Skeletal muscle cell (primary cell): ENCODE data around the gene PPARGC1A.

Experiments used
- DNase-seq: peaks from one replicate; pipeline ENCODE4 v3.0.0-alpha.2; 2010; ENCODE audit warnings: low read depth
- H3K4me3 ChIP-seq: 2 replicates; pipeline ENCODE4 v1.5.1; 2011; ENCODE audit warnings: low read depth, mild to moderate bottlenecking, control low read depth, low read length, moderate library complexity

The PPARGC1A gene

DNA sequence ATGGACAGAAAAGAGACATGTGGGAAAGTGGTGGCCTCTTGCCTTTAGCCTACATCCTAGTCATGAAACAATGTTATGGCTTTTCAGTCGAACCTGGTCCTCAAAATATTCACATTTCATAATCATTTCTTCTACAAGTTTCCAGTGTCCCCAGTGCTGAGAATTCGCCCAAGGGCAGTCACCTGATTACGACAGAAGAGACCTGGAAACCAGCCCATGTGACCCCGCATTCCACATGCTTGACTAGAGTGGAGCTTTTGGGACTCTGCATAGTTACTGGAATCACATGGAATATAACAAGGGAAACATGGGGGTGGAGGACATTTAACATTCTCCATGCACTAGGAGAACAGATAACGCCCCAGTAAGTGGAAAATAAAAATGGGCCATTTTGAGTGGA lies 100.1 kb downstream of the PPARGC1A start:
- no peak overlapping the region for H3K4me3 ChIP-seq
- DNase-seq, result peak; percentile 51

GRCh38 chr4:23788460-23788859 lies 101.4 kb downstream of the PPARGC1A start:
- no peak overlapping the region for H3K4me3 ChIP-seq
- no peak for DNase-seq

GRCh38 chr4:23788027-23788426 lies 101.8 kb downstream of the PPARGC1A start:
- no peak overlapping the region for H3K4me3 ChIP-seq
- no peak for DNase-seq

- H3K4me3 ChIP-seq, result no peak overlapping the region
- peak; percentile 14 for DNase-seq
These were observed 106.9 kb downstream of the PPARGC1A start for GRCh38 chr4:23782778-23783437.

- no peak for DNase-seq
- H3K4me3 ChIP-seq, result no peak overlapping the region
These were observed 110.0 kb downstream of the PPARGC1A start for GRCh38 chr4:23779839-23780238.

DNA sequence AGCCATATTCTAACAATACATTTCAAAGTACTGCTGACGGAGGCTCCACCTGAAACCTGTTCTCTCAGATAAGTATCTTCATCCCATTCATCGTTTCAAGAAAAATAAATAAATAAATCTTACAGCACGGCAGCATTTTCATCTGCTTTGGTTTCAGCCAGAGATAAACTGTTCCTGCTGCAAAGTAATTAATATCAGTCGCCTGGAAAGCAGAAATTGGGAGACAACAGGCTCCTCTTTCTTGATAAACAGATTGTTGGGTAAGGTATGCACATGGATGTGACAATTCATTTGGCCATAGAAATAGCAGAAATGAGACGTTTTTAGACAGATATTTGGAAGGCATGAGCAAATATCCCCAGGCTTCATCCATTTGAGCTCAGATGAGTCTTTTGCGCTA lies 110.4 kb downstream of the PPARGC1A start:
- no peak for DNase-seq
- H3K4me3 ChIP-seq, result no peak overlapping the region

- H3K4me3 ChIP-seq, result no peak overlapping the region
- DNase-seq, result no peak
These were observed 114.2 kb downstream of the PPARGC1A start for GRCh38 chr4:23775694-23776093.

DNA sequence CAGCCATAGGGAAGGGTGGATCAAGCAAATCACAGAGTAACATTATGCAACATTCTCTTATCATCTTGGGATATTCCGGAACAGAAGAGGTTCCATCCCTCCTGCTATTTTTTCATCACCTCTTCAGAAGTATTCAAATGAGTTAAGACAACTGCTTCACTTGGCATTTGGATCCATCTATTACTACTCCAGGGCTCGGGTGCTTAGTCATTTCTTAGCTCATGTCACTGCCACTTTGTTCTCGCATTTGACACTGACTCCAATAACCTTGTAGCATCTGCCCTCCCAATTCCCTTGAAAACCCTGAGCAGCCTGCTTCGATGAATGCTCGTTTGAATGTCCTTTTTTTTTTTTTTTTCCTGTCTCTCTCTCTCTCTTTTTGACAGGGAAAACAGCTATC lies 114.9 kb downstream of the PPARGC1A start:
- H3K4me3 ChIP-seq, result no peak overlapping the region
- DNase-seq, result no peak

GRCh38 chr4:23773884-23774636 lies 115.8 kb downstream of the PPARGC1A start:
- DNase-seq, result no peak
- no peak overlapping the region for H3K4me3 ChIP-seq

DNA sequence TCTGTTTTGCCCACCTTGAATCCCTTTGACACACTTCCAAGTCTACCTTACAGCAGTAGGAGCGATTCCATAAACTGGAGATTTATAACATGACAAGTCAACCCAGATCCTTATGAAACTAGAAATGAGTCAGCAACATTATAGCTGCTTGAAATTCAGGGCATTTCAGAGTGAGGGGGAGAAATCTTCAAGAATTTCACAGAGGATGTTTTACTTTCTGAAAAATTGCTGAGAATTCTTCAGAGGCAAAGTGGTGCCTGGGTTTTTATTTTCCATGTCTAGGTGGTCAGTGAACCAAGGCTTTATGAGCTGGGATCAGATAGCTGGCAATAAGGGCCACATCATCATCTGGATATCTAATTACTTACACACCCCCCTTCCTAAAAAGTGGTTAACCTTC lies 119.8 kb downstream of the PPARGC1A start:
- H3K4me3 ChIP-seq, result no peak overlapping the region
- no peak for DNase-seq

DNA sequence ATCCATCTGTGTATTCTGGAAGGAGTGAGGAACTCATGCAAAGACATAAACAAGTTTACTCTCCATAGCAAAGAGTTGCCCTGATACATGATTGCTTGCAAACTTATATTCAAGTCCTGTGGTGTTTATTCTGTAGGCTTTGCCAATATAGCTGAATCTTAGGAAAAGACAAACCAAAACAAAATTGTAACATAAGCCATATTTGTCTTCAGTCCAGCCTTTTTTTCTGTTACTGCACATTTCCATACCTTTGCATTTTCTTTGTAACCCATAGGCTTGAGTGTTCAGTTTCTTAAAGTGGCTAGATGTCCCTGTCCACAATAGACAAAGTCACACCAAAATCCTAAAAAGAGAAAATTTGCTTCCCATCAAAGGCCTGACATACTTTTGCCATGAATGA lies 120.4 kb downstream of the PPARGC1A start:
- no peak overlapping the region for H3K4me3 ChIP-seq

GRCh38 chr4:23768541-23768940 lies 121.3 kb downstream of the PPARGC1A start:
- DNase-seq, result no peak
- H3K4me3 ChIP-seq, result no peak overlapping the region

More for the DNA sequence above, 120.4 kb downstream of the PPARGC1A start:
- DNase-seq, result no peak

- H3K4me3 ChIP-seq, result no peak overlapping the region
- DNase-seq, result no peak
These were observed 123.5 kb downstream of the PPARGC1A start for GRCh38 chr4:23766344-23766743.

GRCh38 chr4:23763559-23763958 lies 126.3 kb downstream of the PPARGC1A start:
- DNase-seq, result no peak
- no peak overlapping the region for H3K4me3 ChIP-seq

DNA sequence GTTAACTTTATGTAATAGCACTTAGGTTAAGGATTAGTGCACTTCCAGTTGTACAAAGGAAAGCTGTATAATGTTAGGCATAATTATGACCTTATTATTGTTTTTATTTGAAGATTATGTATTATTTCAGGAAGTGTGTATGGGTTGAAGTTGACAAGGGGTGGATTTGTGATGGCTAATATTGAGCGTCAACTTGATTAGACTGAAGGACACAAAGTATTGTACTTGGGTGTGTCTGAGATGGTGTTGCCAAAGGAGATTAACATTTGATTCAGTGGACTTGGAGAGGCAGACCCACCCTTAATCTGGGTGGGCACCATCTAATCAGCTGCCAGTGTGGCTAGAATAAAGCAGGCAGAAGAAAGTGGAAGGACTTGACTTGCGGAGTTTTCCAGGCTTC lies 127.3 kb downstream of the PPARGC1A start:
- no peak for DNase-seq
- H3K4me3 ChIP-seq, result no peak overlapping the region

DNA sequence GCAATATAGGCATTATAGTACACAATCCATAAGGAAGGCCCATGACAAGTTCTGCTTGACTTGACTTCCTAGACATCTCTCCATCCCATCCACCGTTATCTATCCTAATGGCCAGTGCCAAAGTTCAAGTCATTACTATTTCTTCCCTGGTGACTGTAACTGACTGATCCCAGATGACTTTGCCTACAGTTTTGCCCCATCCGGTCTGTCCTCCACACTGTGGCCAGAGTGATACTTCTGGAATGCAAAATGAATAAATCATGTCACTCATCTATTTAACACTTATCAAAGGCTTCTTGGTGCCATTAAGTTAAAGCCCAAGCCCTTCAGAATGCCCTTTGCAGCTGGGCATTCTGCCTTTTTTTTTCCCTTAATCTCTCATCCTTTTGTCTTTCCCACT lies 130.8 kb downstream of the PPARGC1A start:
- no peak for DNase-seq
- no peak overlapping the region for H3K4me3 ChIP-seq

DNA sequence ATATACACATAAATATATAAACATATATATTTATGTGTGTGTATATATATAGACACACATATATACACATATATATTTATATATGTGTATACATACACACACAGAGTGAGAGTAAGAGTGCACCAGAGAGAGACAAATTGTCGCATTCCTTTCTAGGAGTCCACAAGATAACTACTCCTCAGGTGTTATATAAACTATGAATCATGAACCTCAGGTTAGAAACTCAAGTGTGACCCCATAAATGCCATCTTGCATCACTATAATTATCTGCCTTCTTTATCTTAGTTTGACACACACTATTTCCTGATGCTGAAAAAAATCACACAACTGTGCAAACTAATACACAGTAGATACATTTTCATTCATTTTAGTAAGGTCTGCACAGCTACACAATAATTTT lies 135.2 kb downstream of the PPARGC1A start:
- H3K4me3 ChIP-seq, result no peak overlapping the region
- no peak for DNase-seq

DNA sequence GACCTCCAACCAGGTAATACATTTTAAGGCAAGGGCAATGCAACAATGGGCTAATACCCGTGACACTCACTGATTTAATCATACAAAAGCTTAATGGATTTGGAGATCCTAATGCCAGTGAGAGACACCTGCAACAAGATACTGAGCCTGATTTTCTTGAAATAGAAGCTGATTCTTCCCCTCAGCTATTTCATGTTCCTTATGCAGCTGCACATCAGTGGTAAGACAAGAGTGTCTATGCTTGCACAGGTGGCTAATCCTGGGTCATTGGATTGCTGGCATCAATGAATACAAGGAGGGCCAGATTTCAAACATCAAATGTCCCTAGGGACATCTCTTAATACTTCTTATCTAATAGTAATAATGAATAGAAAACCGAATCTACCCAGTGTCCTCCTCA lies 139.7 kb downstream of the PPARGC1A start:
- no peak for DNase-seq
- no peak overlapping the region for H3K4me3 ChIP-seq

GRCh38 chr4:23747281-23747735 lies 142.5 kb downstream of the PPARGC1A start:
- no peak overlapping the region for H3K4me3 ChIP-seq
- no peak for DNase-seq

DNA sequence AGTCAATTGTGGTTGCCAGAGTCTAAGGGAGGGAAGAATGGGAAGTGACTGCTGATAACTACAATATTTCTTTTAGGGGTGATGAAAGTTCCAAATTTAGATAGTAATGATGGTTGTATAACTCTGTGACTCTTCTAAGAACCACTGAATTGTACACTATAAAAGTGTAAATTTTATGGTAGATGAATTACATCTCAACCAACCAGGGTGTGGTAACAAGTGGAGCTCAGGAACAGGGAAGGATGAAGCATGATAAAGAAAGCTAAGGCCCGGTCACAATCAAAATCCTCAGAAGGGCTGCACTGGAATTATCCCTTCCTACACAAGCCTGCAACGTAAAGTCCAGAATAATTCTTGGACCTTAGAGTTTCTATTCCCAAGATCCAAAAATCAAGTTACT lies 143.2 kb downstream of the PPARGC1A start:
- DNase-seq, result no peak
- no peak overlapping the region for H3K4me3 ChIP-seq

DNA sequence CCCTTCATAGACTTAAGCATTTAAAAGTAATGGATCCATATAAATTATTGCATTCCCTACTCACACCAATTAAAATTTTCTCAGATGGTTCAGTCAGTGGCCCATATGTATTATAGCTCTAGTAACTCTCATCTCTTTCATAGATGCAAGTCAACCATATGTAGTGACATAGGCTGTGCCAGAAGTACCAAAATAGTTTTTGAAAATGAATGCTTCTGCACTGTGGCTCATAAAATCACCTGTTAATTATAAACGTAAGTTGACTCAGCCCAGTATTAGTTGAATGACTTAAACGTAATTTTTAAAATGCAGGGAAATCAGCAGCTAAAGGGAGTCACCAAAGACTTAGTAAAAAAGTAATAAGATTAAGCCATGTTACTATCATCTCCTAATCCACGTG lies 143.8 kb downstream of the PPARGC1A start:
- no peak for DNase-seq

More for the DNA sequence above, 143.8 kb downstream of the PPARGC1A start:
- H3K4me3 ChIP-seq, result no peak overlapping the region
